ENCODE measurements around the gene GPR155.
"Not testable (repeated sequence)": the region's sequence is repeated elsewhere in the genome, so short reads cannot be mapped to it uniquely, and the experiment has no call there.

Gene GPR155

DNA sequence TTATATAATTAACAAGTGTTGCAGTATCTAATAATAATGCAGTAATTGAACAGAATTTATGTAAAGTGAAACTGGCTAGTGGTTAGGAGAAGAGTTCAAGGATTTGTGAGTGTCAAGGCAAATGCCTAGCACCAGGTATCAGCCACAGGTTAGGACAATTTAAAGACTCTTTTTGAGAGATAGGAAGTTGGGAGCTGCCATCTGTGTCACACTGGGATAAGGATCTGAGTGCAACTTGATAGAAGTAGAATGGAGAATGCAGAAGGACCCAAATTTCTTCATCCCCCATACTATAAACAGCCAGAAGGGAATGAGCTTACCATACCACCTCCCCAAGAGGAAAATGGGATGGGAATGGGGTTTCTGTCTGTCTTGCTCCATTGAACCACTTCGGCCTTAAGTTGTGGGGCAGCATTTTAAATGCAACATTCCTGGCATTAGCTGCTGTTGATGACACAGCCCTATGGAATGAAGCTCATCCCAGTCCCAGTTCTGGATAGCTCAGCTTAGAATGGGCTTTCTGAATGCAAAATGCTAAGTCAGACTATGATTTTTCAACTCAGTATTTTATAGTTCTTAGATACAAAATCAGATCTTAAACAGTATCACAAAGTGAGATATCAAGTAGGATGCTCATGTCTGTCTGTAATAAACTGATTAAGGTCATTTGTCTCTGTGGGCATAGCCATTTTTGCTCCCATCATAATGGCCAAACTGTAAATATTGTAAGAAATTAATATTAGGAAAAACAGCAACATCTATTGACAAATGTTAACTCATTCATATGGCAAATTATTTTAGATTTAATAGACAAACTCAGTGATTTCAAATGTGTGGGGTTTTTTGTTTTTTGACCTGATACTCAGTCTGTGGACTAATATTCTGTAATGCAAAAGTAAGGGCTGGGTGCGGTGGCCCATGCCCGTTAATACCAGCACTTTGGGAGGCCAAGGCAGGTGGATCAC is 44.0 kb downstream of the GPR155 start:
- DNase-seq (ENCODE audit: low spot score) (peak; percentile 77), FAIRE-seq (peak; percentile 94)

DNA sequence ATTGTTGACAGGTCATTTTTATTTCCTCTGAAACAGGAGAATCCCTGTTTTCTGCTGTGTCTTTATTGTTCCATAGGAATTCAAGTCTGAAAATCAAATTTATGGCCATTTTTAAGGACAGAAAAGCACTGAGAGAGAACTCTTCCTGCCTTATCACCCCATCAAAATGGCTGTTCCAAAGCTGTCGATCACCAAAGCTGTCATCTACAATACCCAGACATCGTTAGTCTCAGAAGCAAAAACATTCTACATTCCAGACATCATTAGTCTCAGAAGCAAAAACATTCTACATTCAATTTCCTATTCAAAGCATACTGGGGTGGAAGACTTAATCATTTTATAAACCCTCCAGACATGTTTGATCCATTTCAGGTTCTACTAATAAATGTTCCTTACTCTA is 46.9 kb downstream of the GPR155 start:
- DNase-seq (ENCODE audit: low spot score) (no peak), FAIRE-seq (no peak)

DNA sequence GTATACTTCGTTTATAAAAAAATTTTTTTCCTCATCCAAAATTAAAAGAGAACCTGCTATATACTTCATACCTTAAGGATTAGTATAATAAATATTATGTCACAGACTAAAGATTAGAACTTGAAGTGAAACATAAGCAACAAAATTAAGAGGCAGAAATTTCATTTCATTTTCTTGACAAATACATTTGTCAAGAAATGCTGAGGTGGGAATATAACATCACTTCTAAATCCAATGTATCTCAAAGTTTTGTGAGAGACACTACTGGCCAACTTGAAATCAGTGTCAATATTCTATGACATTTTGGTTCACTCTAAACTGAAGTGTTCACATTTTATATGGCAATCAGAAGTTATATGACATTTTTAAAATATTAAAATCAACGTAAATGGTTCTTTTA is 47.5 kb downstream of the GPR155 start:
- FAIRE-seq (no peak), DNase-seq (ENCODE audit: low spot score) (no peak)

GRCh38 chr2:174438146-174438886 is 48.5 kb downstream of the GPR155 start:
- FAIRE-seq, result no peak
- DNase-seq (ENCODE audit: low spot score), result no peak

DNA sequence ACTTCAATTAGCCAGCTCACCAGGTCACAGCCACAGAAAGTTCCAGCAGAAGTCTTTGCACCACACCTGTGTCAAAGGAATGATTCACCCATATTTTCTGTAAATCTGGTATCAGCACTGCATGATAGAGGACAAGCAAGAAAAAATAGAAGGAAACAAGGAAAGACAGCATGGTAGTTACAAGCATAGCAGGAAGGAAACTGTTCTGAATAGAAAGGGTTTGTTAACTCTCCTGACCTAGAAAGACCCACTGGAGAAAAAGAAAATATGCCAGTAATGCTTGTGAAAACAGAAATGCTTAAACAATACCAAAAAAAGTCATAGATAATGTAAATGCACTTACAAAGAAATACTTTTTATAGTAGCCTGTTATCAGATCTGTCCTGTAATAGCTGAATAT is 50.5 kb downstream of the GPR155 start:
- FAIRE-seq, result no peak
- no peak for DNase-seq (ENCODE audit: low spot score)

DNA sequence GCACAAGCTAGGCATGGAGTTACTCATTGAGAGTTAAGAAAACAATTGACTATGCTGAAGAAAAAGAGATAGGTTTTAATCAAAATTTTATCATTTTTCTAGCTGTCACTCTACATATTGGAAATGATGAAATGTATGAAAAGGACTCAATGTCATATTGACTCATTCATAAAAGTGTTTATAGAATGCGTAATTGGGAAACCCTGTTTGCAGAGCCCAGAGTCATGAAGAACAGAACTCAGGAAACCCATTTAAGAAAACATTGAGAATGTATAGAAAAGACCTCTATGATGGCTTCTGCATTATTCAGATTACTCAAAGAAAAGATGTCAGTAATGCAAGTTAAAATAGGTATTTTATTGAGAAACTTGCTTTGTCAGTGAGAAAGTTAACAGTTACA is 54.9 kb downstream of the GPR155 start:
- FAIRE-seq (no peak), DNase-seq (ENCODE audit: low spot score) (no peak)

- no peak for DNase-seq (ENCODE audit: low spot score)
- no peak for FAIRE-seq
Measured at GRCh38 chr2:174430066-174430465, 56.8 kb downstream of the GPR155 start.

DNA sequence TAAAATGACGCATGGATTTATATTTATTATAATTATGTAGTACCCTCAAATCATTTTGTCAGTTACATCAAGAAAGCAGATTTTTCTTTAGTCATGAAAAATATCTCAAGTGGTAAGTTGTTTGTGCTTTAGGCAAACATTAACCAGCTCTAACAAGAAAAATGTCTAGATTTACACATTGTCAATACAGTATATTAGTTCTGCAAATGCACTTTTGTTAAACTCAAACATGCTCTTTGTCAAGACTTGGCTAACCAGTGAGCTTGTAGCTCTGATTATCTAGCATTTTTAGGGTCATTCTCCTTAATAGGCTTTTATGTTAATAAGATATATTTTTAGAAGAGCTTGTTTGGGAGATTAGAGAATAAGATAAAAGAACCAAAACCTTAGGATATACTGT is 58.6 kb downstream of the GPR155 start:
- DNase-seq (ENCODE audit: low spot score) (no peak), FAIRE-seq (no peak)

DNA sequence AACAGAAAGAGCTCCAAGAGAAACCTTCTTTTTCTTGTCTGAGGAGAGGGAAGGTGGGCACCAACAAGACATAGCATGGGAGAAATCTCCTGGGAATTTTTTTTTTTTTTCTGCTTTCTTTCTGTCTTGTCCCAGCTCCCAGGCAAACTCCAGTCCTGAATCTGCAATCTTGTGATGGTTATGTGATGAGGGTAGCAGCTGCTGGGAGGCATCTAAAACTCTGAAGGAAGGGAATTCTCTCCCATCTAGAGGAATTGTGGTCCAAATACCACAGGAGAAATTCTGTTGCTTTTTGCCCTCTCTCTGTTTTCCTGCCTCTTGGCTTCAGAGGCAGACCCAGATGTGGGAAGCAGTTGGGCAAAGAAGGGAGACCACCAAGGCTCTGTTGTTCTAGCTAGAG is 74.6 kb downstream of the GPR155 start:
- DNase-seq (ENCODE audit: low spot score), result no peak
- no peak for FAIRE-seq

DNA sequence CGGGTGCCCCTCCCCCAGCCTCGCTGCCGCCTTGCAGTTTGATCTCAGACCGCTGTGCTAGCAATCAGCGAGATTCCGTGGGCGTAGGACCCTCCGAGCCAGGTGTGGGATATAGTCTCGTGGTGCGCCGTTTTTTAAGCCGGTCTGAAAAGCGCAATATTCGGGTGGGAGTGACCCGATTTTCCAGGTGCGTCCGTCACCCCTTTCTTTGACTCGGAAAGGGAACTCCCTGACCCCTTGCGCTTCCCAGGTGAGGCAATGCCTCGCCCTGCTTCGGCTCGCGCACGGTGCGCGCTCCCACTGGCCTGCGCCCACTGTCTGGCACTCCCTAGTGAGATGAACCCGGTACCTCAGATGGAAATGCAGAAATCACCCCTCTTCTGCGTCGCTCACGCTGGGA is 76.8 kb downstream of the GPR155 start:
- FAIRE-seq, result not testable (repeated sequence)

GRCh38 chr2:174403628-174404027 is 83.2 kb downstream of the GPR155 start:
- FAIRE-seq (no peak), DNase-seq (ENCODE audit: low spot score) (no peak)

More for the DNA sequence above, 76.8 kb downstream of the GPR155 start:
- not testable (repeated sequence) for DNase-seq (ENCODE audit: low spot score)

- no peak for DNase-seq (ENCODE audit: low spot score)
- no peak for FAIRE-seq
Measured at GRCh38 chr2:174400853-174401252, 86.0 kb downstream of the GPR155 start.

DNA sequence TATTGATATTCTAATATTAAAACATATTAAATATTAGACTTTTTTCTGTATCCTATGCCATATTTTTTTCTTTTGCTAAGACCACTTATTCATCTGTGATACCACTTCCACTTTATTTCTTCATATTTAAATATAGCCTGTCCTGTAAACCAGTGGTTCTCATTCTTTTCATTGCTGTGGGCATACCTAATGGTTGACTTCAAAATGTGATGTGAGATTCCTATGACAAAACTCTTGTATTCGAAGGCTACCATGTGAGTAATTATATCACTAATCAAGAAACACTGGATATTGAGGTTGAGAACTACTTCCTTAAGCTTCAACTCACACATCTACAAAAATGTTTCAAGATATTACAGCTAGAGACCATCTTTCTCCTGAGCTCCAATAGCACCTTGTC is 87.7 kb downstream of the GPR155 start:
- DNase-seq (ENCODE audit: low spot score) (no peak), FAIRE-seq (peak; percentile 8)

DNA sequence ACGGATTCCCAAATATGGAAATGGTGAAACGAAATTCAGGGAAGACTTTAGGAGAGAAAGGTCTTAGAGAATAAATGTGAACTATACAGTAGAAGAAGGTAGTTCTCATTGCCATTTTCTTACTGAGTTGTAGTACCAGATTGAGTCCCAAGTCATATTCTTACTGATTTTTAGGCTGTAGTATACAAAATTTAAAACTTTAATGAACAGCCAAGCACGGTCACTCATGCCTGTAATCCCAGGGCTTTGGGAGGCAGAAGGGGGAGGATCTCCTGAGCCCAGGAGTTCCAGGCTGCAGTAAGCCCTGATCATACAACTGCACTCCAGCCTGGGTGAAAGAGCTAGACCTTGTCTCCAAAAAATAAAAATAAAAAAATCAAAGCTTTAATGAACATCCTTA is 89.1 kb downstream of the GPR155 start:
- no peak for FAIRE-seq
- DNase-seq (ENCODE audit: low spot score), result no peak

DNA sequence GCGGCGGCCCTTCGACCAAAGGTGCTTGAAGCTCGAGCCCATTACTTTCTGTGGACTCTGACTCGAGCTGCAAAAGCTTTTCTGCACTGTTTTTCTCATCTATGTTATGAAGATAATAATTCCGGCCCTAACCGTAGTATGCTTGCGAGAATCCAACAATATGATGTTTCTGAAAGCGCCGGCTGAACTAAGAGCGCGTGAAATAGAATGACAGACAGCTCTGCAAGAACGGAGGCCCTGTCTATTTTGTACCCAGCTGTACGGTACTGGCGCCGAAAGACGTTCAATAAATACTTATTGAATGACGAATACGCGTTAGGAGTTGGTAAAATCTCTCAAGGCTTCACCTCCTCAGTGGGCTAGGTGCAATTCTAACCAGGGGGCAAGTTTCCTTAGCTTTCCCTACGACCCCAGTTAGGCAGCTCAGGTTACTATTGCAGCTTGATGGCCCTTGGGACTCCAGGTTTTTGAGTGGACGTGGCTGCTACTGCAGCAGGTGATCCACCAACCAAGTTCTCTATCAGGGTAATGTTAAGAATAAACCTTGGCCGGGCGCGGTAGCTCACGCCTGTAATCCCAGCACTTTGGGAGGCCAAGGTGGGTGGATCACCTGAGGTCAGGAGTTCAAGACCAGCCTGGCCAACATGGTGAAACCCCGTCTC is 90.7 kb downstream of the GPR155 start:
- FAIRE-seq, result no peak
- DNase-seq (ENCODE audit: low spot score), result no peak

GRCh38 chr2:174395284-174395968 is 91.4 kb downstream of the GPR155 start, which contains the start of gene SCRN3:
SCRN3 (plus strand) TSS chr2:174395730; CDS start chr2:174398284, 2,554 bp downstream.
- FAIRE-seq (no peak), DNase-seq (ENCODE audit: low spot score) (peak; percentile 47)

DNA sequence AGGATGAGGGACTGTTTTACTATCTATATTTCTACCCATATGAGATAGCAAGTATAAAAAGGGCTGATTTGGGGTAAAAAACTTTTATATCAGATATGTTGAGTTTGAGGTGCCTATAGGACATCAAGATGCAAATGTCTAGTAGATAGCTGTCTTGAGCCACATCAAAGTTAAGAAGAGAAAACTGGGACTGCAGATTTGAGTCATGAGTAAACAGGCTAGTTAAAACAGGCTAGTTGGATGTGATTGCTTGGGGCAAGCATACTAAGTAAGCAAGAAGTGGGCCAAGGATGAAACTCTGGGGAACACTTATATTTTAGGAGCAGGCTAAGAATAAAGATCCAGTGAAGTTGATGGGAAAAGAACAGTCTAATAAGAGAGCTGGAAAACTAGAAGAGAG is 94.1 kb downstream of the GPR155 start:
- no peak for DNase-seq (ENCODE audit: low spot score)
- FAIRE-seq, result no peak

DNA sequence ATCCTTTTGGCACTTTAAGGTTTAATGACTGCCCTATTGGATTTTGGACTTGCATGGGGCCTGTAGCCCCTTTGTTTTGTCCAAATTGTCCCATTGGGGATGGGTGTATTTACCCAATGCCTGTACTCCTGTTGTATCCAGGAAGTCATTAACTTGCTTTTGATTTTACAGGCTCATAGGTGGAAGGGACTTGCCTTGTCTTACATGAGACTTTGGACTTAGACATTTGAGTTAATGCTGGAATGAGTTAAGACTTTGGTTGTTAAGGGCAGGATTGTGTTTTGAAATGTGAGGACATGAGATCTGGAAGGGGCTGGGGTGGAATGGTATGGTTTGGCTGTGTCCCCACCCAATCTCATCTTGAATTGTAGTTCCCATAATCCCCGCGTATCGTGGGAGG is 96.5 kb downstream of the GPR155 start:
- not testable (repeated sequence) for FAIRE-seq; DNase-seq (ENCODE audit: low spot score)

DNA sequence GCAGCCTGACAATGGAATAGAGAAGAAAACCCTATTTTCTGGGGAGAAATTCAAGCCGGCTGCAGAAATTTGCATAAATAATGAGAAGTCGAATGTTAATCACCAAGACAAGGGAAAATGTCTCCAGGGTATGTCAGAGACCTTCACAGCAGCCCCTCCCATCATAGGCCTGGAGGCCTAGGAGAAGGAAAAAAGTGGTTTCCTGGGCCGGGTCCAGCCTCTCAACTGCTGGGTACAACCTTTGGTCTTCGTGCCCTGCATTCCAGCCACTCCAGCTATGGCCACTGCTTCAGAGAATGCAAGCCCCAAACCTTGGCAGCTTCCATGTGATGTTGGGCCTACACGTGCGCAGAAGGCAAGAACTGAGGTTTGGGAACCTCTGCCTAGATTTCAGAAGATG is 97.3 kb downstream of the GPR155 start:
- FAIRE-seq, result no peak

GRCh38 chr2:174388706-174389105 is 98.1 kb downstream of the GPR155 start:
- FAIRE-seq; DNase-seq (ENCODE audit: low spot score): not testable (repeated sequence)

More for the DNA sequence above, 97.3 kb downstream of the GPR155 start:
- DNase-seq (ENCODE audit: low spot score), result no peak

- FAIRE-seq, result no peak
- DNase-seq (ENCODE audit: low spot score), result no peak
Measured at GRCh38 chr2:174385201-174385600, 101.6 kb downstream of the GPR155 start.

All from RCC 7860 (cell line).